Stomach smooth muscle (tissue), 2 donors: ENCODE results near the gene IRAK1BP1.

ENCODE experiments used
- H3K27ac ChIP-seq: one replicate; pipeline ENCODE4 v1.7.0; 2013; ENCODE audit warnings: mild to moderate bottlenecking, low read length, inconsistent platforms
- H3K27me3 ChIP-seq, 2 donors: one replicate each; pipeline ENCODE4 v1.7.0; 2013; ENCODE audit warnings: low read length in 2 of 2; ENCODE audit not compliant: insufficient read depth in 2 of 2, control insufficient read depth in 1 of 2
- H3K36me3 ChIP-seq, 2 donors: one replicate each; pipeline ENCODE4 v1.7.0; 2013; ENCODE audit warnings: low read length in 2 of 2; ENCODE audit not compliant: control insufficient read depth in 2 of 2, insufficient read depth in 2 of 2
- H3K4me1 ChIP-seq: one replicate; pipeline ENCODE4 v1.7.0; 2013; ENCODE audit warnings: low read length; ENCODE audit not compliant: control insufficient read depth, insufficient read depth
- H3K4me3 ChIP-seq, 2 donors: one replicate each; pipeline ENCODE4 v1.7.0; 2013; ENCODE audit warnings: low read length in 2 of 2
- H3K9ac ChIP-seq, 2 donors: one replicate each; pipeline ENCODE4 v1.7.0; 2013; ENCODE audit warnings: low read length in 2 of 2, mild to moderate bottlenecking in 1 of 2
- H3K9me3 ChIP-seq, 2 donors: one replicate each; pipeline ENCODE4 v1.7.0; 2013; ENCODE audit warnings: low read length in 2 of 2; ENCODE audit not compliant: control insufficient read depth in 2 of 2
- donor health status: healthy.
- donor health status: Pancreatic carcinoma.

The IRAK1BP1 gene

GRCh38 chr6:78925317-78925716, 58.0 kb downstream of the IRAK1BP1 start:
- H3K9me3 ChIP-seq, result no peaks in the 10 kb centered on the region
- H3K4me3 ChIP-seq, result no peak overlapping the region
- no peak overlapping the region for H3K9ac ChIP-seq
- no peak overlapping the region for H3K27ac ChIP-seq
- no peaks in the 10 kb centered on the region for H3K4me1 ChIP-seq
- H3K36me3 ChIP-seq, result no peaks in the 10 kb centered on the region
- no peaks in the 10 kb centered on the region for H3K27me3 ChIP-seq

DNA sequence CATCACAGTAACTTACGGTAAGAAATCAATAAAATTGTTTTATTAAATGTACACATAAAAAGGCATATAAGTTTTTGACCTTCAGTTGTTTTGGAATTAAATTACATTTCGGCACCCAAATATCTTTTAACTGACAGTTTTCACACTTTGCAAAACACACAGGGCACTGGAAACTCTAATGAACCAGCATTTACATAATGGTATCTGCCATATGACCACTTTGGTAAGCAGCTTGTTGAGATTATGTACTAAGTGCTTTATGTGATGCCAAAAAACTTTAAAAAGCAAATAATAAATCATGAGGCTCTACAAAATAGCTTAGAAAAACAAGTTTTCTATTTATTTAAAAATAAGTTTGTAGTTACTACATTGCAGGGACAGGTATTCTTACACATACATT, 68.2 kb downstream of the IRAK1BP1 start:
- H3K9ac ChIP-seq, result no peak overlapping the region
- H3K4me1 ChIP-seq, result no peaks in the 10 kb centered on the region
- no peaks in the 10 kb centered on the region for H3K27me3 ChIP-seq
- H3K9me3 ChIP-seq, result no peaks in the 10 kb centered on the region
- peaks cover 0 to 3% of the 10 kb centered on the region in 2 donors for H3K36me3 ChIP-seq
- H3K4me3 ChIP-seq, result no peak overlapping the region
- no peak overlapping the region for H3K27ac ChIP-seq

DNA sequence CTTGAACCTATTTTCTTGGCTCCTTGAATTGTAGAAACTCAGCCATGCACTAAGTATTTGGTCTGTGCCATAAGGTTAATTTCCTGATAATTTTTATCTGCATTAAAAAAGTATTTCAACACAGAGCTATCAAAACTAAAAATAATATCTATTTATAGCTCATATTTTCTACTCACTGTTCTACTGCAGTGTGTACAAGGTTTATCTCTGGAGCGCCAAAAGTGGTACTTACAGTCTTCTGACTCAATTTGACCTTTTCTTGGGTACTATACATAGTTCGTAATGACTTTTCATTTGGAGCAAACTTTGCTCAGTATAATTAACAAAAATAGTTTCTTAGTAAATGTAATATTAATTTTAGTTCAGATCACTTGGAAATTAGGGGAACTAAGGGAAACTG, 69.2 kb downstream of the IRAK1BP1 start:
- Histone ChIP-seq H3K4me3 (no peak overlapping the region), H3K27me3 (no peaks in the 10 kb centered on the region), H3K36me3 (peaks cover 0 to 3% of the 10 kb centered on the region in 2 donors), H3K9ac (no peak overlapping the region), H3K27ac (no peak overlapping the region), H3K4me1 (no peaks in the 10 kb centered on the region), H3K9me3 (no peaks in the 10 kb centered on the region)

- Histone ChIP-seq H3K9me3 (no peaks in the 10 kb centered on the region), H3K36me3 (peaks cover 11 to 25% of the 10 kb centered on the region in 2 donors), H3K4me1 (no peaks in the 10 kb centered on the region), H3K27me3 (no peaks in the 10 kb centered on the region), H3K4me3 (no peak overlapping the region), H3K27ac (no peak overlapping the region), H3K9ac (no peak overlapping the region)
Observed at GRCh38 chr6:78942446-78942845, 75.1 kb downstream of the IRAK1BP1 start.

GRCh38 chr6:78947529-78947928, 80.2 kb downstream of the IRAK1BP1 start:
- H3K36me3 ChIP-seq, result peaks cover 17 to 40% of the 10 kb centered on the region in 2 donors
- H3K4me3 ChIP-seq, result no peak overlapping the region
- H3K9ac ChIP-seq, result no peak overlapping the region

GRCh38 chr6:78947962-78948361, 80.6 kb downstream of the IRAK1BP1 start:
- Histone ChIP-seq H3K4me1 (no peaks in the 10 kb centered on the region), H3K4me3 (no peak overlapping the region), H3K9ac (no peak overlapping the region), H3K9me3 (peaks cover 5 to 11% of the 10 kb centered on the region in 2 donors), H3K27me3 (no peaks in the 10 kb centered on the region), H3K27ac (no peak overlapping the region), H3K36me3 (peaks cover 19 to 41% of the 10 kb centered on the region in 2 donors)

More at GRCh38 chr6:78947529-78947928, 80.2 kb downstream of the IRAK1BP1 start:
- no peaks in the 10 kb centered on the region for H3K4me1 ChIP-seq
- peaks cover 5 to 11% of the 10 kb centered on the region in 2 donors for H3K9me3 ChIP-seq
- no peaks in the 10 kb centered on the region for H3K27me3 ChIP-seq
- no peak overlapping the region for H3K27ac ChIP-seq

DNA sequence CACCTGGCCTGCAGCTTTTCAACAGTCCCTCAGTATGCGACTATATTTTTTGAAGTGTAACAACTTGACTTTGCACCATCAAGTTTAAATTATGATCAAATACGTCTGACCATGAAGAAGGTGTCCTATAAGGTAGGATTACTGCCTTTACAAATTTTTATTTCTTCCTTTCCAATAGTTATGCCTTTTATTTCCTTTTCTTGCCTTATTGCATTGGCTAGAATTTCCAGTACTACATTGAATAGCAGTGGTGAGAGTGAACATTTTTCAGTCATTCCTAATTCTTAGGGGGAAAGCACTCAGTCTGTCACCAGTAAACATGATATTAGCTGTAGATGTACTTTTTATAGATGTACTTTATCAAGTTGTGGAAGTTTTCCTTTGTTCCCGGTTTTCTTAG, 81.4 kb downstream of the IRAK1BP1 start:
- peaks cover 22 to 46% of the 10 kb centered on the region in 2 donors for H3K36me3 ChIP-seq
- H3K9me3 ChIP-seq, result peaks cover 5 to 11% of the 10 kb centered on the region in 2 donors
- no peak overlapping the region for H3K9ac ChIP-seq
- no peaks in the 10 kb centered on the region for H3K27me3 ChIP-seq
- H3K4me1 ChIP-seq, result no peaks in the 10 kb centered on the region
- H3K4me3 ChIP-seq, result no peak overlapping the region
- no peak overlapping the region for H3K27ac ChIP-seq

GRCh38 chr6:78952362-78952761, 85.0 kb downstream of the IRAK1BP1 start:
- Histone ChIP-seq H3K27ac (no peak overlapping the region), H3K27me3 (no peaks in the 10 kb centered on the region), H3K4me1 (no peaks in the 10 kb centered on the region), H3K36me3 (peaks cover 10 to 30% of the 10 kb centered on the region in 2 donors), H3K4me3 (no peak overlapping the region), H3K9ac (no peak overlapping the region), H3K9me3 (peaks cover 5 to 11% of the 10 kb centered on the region in 2 donors)
